Muscle layer of colon (tissue), 2 donors: ENCODE measurements around the gene RPAP3.
"Not testable (repeated sequence)": the region's sequence is repeated elsewhere in the genome, so short reads cannot be mapped to it uniquely, and the experiment has no call there.

Experiments used
- H3K27ac ChIP-seq: one replicate; pipeline ENCODE4 v1.7.0; 2013; ENCODE audit warnings: low read depth, mild to moderate bottlenecking, low read length, moderate library complexity
- H3K27me3 ChIP-seq, 2 donors: one replicate each; pipeline ENCODE4 v1.7.0; 2013; ENCODE audit warnings: low read length in 2 of 2, mild to moderate bottlenecking in 2 of 2; ENCODE audit not compliant: insufficient read depth in 2 of 2, control insufficient read depth in 1 of 2
- H3K36me3 ChIP-seq: one replicate; pipeline ENCODE4 v1.7.0; 2013; ENCODE audit warnings: mild to moderate bottlenecking, low read length; ENCODE audit not compliant: insufficient read depth
- H3K4me1 ChIP-seq: one replicate; pipeline ENCODE4 v1.7.0; 2013; ENCODE audit warnings: mild to moderate bottlenecking, low read length; ENCODE audit not compliant: insufficient read depth
- H3K4me3 ChIP-seq, 2 donors: one replicate each; pipeline ENCODE4 v1.7.0; 2013; ENCODE audit warnings: low read length in 2 of 2, low read depth in 1 of 2, mild to moderate bottlenecking in 1 of 2, moderate library complexity in 1 of 2
- H3K9ac ChIP-seq: one replicate; pipeline ENCODE4 v1.7.0; 2013; ENCODE audit warnings: low read length
- H3K9me3 ChIP-seq: one replicate; pipeline ENCODE4 v1.7.0; 2013; ENCODE audit warnings: mild to moderate bottlenecking, low read length
- donor health status: abdominal sarcoma.
- donor health status: Adenocarcinoma of cecum.

RPAP3 gene

DNA sequence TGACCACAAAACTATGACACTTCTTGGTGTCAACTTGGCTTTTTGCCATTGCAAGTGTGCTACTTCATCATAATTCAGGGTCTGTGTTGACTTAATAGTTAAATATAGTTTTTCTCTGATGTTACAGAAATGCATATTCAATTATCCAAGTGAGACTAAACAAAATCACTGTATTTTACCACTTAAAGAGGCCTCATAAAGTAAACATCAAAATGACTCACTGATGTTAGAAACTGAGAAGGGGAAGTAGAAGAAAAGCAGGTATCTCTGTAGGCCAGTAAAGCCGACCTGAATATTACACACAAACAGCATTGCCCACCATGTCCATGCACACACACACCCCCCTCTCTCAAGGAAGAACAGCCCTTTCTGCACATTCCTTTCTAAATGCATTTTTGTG is 55.4 kb downstream of the RPAP3 start:
- Histone ChIP-seq H3K4me3 (no peak overlapping the region), H3K27ac (no peak overlapping the region), H3K4me1 (peaks cover 27% of the 10 kb centered on the region), H3K9me3 (no peaks in the 10 kb centered on the region), H3K27me3 (no peaks in the 10 kb centered on the region), H3K9ac (no peak overlapping the region), H3K36me3 (no peaks in the 10 kb centered on the region)

DNA sequence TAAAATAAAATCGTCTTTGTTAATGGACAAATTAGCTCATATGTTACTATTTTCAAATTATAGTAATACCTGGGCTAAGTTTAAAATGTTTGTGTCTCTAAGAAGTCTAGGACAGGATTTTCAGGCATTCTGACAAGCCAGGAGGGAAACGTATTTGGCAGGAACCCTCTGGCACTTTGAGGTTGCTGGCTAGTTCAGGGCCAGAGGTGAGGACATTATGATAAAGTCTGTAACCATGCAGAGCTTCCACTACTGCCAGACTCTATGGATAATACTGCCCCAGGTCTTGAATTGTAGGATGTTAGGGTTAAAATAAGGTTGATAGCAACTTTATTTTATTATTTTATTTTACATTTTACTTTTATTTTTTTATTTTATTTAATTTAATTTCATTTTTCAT is 56.4 kb downstream of the RPAP3 start:
- H3K36me3 ChIP-seq: no peaks in the 10 kb centered on the region

DNA sequence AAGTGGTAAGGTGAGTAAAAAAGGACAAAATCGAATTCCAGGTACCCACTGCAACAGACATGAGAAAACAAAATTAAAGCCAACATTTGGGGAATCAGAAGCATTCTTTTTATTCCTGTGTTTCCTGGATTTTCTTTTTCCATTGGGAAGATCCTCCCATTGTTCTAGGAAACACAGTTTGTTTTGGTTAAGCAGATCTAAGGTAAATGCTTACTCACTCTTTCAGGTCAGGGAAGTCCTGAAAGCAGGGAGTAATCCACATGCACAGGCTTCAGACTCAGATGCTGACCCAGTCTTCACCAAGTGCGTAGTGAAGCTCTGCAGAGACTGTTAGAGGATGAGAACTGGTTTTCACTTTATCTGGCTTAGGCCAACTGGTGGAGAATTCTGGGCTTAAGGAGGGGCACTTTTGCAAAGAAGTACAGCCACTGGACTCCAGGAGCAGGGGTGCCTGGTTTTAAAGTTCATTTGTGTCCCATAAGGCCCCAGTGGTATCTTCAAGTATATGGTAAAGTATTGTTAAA is 57.7 kb downstream of the RPAP3 start:
- no peaks in the 10 kb centered on the region for H3K36me3 ChIP-seq
- no peaks in the 10 kb centered on the region for H3K9me3 ChIP-seq
- H3K4me3 ChIP-seq: no peak overlapping the region
- peaks cover 27% of the 10 kb centered on the region for H3K4me1 ChIP-seq
- no peak overlapping the region for H3K9ac ChIP-seq
- no peak overlapping the region for H3K27ac ChIP-seq
- H3K27me3 ChIP-seq: no peaks in the 10 kb centered on the region

More for the DNA sequence above, 56.4 kb downstream of the RPAP3 start:
- Histone ChIP-seq H3K9me3 (no peaks in the 10 kb centered on the region), H3K9ac (no peak overlapping the region), H3K4me1 (peaks cover 27% of the 10 kb centered on the region), H3K27ac (no peak overlapping the region), H3K27me3 (no peaks in the 10 kb centered on the region), H3K4me3 (no peak overlapping the region)

DNA sequence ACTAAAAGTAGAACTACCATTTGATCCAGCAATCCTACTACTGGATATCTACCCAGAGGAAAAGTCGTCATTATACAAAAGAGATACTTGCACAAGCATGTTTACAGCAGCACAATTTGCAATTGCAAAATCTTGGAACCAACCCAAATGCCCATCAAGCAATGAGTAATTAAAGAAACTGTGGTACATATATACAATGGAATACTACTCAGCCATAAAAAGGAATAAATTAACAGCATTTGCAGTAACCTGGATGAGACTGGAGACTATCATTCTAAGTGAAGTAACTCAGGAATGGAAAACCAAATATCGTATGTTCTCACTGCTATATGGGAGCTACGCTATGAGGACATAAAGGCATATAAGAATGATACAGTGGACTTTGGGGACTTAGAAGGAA is 63.5 kb downstream of the RPAP3 start:
- not testable (repeated sequence) for H3K9me3 ChIP-seq, H3K4me1 ChIP-seq, H3K27ac ChIP-seq

DNA sequence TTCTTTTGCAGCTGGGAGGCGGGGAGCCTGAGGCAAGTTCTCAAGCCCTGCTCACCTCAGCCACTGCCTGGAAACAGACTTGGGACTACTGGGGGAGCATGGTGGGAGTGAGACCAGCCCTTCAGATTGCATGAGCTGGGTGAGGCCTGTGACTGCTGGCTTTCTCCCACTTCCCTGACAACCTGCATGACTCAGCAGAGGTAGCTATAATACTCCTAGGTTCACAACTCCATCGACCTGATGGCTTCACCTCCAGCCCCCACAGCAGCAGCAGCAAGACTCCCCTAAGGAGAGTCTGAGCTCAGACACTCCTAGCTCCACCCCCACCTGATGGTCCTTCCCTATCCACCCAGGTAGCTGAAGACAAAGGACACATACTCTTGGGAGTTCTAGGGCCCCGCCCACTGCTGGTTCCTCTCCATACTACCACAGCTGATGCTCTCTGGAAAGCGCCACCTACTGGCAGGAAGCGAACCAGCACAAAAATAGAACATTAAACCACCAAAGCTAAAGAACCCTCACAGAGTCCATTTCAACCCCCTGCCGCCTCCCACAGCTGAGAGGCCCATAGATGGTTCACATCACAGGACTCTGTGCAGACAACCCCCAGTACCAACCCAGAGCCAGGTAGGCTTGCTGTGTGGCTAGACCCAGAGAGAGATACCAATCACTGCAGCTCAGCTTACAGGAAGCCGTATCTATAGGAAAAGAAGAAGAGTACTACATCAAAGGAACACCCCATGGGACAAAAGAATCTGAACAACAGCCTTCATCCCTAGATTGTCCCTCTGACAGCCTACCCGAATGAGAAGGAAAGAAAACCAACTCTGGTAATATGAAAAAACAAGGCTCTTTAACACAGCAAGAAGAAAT is 68.7 kb downstream of the RPAP3 start:
- no peak overlapping the region for H3K9ac ChIP-seq
- no peaks in the 10 kb centered on the region for H3K36me3 ChIP-seq
- no peaks in the 10 kb centered on the region for H3K27me3 ChIP-seq
- H3K27ac ChIP-seq: no peak overlapping the region
- H3K9me3 ChIP-seq: peaks cover 7% of the 10 kb centered on the region
- no peaks in the 10 kb centered on the region for H3K4me1 ChIP-seq
- H3K4me3 ChIP-seq: no peak overlapping the region

More for the DNA sequence above, 63.5 kb downstream of the RPAP3 start:
- H3K27me3 ChIP-seq, H3K4me3 ChIP-seq, H3K36me3 ChIP-seq, H3K9ac ChIP-seq: not testable (repeated sequence)

DNA sequence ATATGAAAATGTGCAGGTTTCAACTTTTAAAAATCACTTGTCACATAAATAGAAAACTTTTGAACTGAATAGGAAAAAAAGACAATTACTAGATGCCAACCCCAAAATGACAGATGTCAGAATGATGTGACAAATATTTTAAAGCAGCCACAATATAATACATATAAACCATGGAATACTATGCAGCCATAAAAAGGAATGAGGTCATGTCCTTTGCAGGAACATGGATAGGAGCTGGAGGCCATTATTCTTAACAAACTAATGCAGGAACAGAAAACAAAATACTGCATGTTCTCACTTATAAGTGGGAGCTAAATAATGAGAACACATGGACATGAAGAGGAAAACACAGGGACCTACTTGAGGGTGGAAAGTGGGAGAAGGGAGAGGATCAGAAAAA is 70.1 kb downstream of the RPAP3 start:
- not testable (repeated sequence) for H3K27me3 ChIP-seq, H3K9me3 ChIP-seq, H3K4me3 ChIP-seq, H3K36me3 ChIP-seq, H3K4me1 ChIP-seq, H3K9ac ChIP-seq, H3K27ac ChIP-seq

DNA sequence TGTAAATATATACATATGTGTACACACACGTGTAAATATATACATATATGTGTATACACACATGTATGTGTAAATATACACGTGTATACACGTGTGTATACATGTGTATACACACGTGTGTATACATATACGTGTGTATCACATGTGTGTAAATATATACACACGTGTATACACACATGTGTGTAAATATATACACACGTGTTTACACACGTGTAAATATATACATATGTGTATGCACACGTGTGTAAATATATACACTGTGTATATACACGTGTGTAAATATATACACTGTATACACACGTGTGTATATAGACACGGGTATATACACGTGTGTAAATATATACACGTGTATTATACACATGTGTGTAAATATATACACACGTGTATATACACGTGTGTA is 71.7 kb downstream of the RPAP3 start:
- no peak overlapping the region for H3K9ac ChIP-seq
- no peaks in the 10 kb centered on the region for H3K27me3 ChIP-seq
- no peaks in the 10 kb centered on the region for H3K4me1 ChIP-seq
- H3K9me3 ChIP-seq: peaks cover 7% of the 10 kb centered on the region
- no peak overlapping the region for H3K27ac ChIP-seq
- no peak overlapping the region for H3K4me3 ChIP-seq
- no peaks in the 10 kb centered on the region for H3K36me3 ChIP-seq

DNA sequence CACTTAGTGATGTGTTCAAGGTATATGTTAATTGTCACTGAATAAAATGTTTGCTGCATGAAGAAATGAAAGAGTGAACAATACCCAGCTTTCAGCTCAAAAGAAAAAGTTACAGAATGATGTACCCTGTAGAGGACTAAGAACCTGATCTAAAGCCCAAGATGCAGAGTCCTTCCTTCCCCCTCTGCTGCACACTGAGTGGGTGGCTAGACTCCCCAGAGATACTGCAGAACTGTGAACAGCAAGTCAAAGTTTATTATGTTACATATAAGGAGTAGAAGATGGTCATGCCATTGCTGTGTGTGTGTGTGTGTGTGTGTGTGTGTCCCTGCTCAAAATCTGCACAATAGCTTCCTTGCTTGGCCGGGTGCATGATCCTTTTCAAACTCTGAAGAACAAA is 83.9 kb downstream of the RPAP3 start:
- no peaks in the 10 kb centered on the region for H3K36me3 ChIP-seq
- no peak overlapping the region for H3K4me3 ChIP-seq
- H3K9ac ChIP-seq: no peak overlapping the region
- no peaks in the 10 kb centered on the region for H3K27me3 ChIP-seq
- no peaks in the 10 kb centered on the region for H3K9me3 ChIP-seq
- no peak overlapping the region for H3K27ac ChIP-seq
- no peaks in the 10 kb centered on the region for H3K4me1 ChIP-seq

DNA sequence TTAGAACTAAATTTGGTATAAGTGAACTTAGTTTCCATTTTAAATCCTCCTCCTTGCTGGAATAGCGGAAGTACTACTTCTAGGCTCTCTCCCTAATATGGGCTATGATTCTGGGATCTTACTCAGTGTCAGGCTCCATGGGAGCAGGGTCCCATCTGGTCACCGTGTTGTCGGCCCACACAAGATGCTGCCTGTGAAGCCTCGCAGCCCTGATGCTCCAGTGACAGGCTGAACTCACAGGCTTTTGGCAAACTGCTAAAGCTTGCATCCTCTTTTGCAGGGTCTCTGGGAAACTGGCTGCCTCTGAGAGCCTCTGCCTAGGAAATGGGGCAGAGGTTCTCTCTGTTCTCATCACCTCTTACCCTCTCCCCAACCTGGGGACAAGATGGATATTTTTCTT is 88.4 kb downstream of the RPAP3 start:
- H3K27ac ChIP-seq: no peak overlapping the region
- H3K4me1 ChIP-seq: no peaks in the 10 kb centered on the region
- no peaks in the 10 kb centered on the region for H3K36me3 ChIP-seq

DNA sequence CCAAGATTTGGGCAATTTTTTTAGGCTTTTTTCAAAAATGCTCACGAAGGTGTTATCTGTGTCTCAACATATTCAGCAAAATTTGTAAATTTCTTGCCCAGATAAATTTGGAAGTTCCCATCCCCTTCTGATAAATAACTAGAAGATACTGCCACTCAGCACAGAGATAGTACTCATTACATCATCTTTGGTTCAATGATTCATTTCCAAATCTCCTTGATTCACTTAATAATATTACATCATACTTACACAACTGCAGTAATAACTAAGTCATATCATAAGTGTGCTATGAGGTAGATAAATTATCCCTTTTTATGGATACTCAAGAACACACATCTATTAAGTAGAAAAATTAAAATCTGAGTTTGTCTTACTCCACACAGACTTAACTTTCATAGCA is 89.4 kb downstream of the RPAP3 start:
- no peaks in the 10 kb centered on the region for H3K4me1 ChIP-seq
- H3K9me3 ChIP-seq: no peaks in the 10 kb centered on the region
- no peak overlapping the region for H3K9ac ChIP-seq

More for the DNA sequence above, 88.4 kb downstream of the RPAP3 start:
- Histone ChIP-seq H3K9ac (no peak overlapping the region), H3K4me3 (no peak overlapping the region), H3K9me3 (no peaks in the 10 kb centered on the region), H3K27me3 (no peaks in the 10 kb centered on the region)

DNA sequence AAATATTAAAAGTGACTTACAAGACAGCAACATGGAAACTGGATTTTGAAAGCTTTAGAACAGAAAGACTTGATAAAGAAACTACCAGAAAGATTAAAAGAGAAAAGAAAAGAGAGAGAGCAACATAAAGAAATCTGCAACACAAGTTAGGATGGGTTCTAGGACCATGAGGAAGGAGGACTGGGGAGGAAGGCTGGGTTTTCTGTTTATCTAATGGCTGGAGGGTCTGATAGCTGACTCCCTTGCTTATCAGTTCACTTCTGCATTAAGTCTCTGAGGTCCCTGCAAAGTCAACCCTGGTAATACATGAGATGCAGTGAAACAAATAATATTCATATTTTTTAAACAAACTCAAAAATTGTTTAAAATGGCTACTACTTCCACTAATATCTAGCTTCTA is 90.1 kb downstream of the RPAP3 start:
- Histone ChIP-seq H3K27me3 (no peaks in the 10 kb centered on the region), H3K9ac (no peak overlapping the region), H3K36me3 (no peaks in the 10 kb centered on the region), H3K9me3 (no peaks in the 10 kb centered on the region), H3K4me3 (no peak overlapping the region), H3K4me1 (no peaks in the 10 kb centered on the region), H3K27ac (no peak overlapping the region)

More for the DNA sequence above, 89.4 kb downstream of the RPAP3 start:
- no peaks in the 10 kb centered on the region for H3K27me3 ChIP-seq
- no peak overlapping the region for H3K27ac ChIP-seq
- H3K36me3 ChIP-seq: no peaks in the 10 kb centered on the region
- no peak overlapping the region for H3K4me3 ChIP-seq

DNA sequence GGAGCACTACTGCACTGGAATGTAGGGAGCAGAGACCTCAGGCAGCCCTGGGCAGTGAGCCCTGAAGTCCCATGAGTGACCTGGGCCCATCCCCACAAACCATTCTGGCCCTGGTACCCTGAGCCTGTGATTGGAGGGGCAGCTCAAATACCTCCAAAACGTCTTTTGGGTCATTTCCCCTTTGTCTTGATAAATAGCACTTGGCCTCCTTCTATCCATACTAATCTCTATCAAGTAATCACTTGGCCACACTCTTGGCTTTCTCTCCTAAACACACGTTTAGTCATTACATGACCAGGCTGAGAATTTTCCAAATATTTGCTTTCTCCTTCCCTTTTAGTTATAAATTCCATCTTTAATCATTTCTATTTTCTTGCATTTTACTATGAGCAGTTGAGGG is 91.3 kb downstream of the RPAP3 start:
- no peaks in the 10 kb centered on the region for H3K36me3 ChIP-seq
- H3K27me3 ChIP-seq: no peaks in the 10 kb centered on the region
- H3K4me3 ChIP-seq: no peak overlapping the region
- no peaks in the 10 kb centered on the region for H3K9me3 ChIP-seq
- H3K4me1 ChIP-seq: no peaks in the 10 kb centered on the region
- H3K9ac ChIP-seq: no peak overlapping the region
- no peak overlapping the region for H3K27ac ChIP-seq
